SH-SY5Y (cell line): ENCODE measurements around the gene CLPSL2.

Source experiments
- GATA2 ChIP-seq: IDR thresholded peaks from 2 replicates; pipeline ENCODE4 v1.6.1; 2011; ENCODE audit warnings: mild to moderate bottlenecking, low read depth, low read length
- GATA3 ChIP-seq: IDR thresholded peaks from 2 replicates; pipeline ENCODE4 v1.6.1; 2011; ENCODE audit warnings: low read depth, mild to moderate bottlenecking, low read length, moderate library complexity

- TF ChIP-seq GATA3 (no peak), GATA2 (no peak)
These were observed 24.8 kb downstream of the CLPSL2 start for GRCh38 chr6:35801148-35801547.
